Measurements from ENCODE around the gene NMRK1.

NMRK1 gene

GRCh38 chr9:75087824-75088645 lies at the start of gene NMRK1, which contains the start of gene OSTF1:
Gene NMRK1, minus strand, starts transcription at chr9:75088155. Its CDS starts 5,040 bp downstream, at chr9:75083115.
Gene OSTF1, plus strand, starts transcription at chr9:75088514. Its CDS starts 179 bp downstream, at chr9:75088693.
- peak within 1 kb of the TSS; percentile 97 for H3K4me3 ChIP-seq (ENCODE audit: low read depth, low read length)
- DNase-seq (ENCODE audit: low read depth): peak; percentile 98
- TF ChIP-seq CTCF (conservative IDR thresholded peaks at IDR 0.05; ENCODE audit: low read depth, low read length): no peak

DNA sequence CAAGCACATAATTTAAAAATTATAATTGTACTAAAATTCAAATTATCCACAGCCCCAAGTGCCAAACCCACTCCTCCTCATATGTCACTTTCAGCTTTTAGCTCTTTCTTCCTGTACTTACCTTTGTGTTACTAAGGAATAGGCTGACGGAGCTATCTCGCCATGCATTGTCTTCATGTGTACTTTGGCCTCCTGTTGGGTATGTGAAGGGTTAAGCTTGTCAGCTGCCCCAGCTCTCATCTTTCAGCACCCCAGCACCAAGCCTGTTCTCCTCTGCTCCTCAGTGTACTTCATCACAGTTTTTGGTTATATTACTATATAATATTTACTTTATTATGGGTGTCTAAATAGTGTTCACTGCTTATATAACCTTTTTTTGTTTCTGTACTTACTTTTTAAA lies 46.5 kb upstream of the NMRK1 start:
- DNase-seq (ENCODE audit: low read depth): no peak
- TF ChIP-seq CTCF (conservative IDR thresholded peaks at IDR 0.05; ENCODE audit: low read depth, low read length): no peak

DNA sequence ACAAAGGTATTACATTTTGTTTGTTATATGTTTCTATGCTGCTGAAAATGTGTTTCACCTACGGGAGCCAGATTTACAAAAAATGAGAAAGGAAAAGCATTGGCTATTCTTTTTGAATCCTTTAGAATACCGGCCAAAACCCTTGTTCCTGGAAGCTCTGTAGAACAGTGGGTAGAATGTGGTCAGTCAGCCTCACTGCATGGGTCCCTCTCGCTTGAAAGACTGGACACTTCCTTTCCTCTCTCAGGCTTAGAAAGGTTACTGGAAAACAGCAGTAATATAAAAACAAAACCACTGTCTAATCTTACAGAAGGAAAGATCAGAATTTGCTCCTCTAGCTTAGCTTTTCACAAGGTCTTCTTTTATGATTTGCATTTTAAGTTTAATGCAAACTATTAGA lies 45.4 kb upstream of the NMRK1 start:
- no peak overlapping the region for H3K4me3 ChIP-seq (ENCODE audit: low read depth, low read length)
- TF ChIP-seq CTCF (conservative IDR thresholded peaks at IDR 0.05; ENCODE audit: low read depth, low read length): no peak
- DNase-seq (ENCODE audit: low read depth): peak; percentile 63

More for the DNA sequence above, 46.5 kb upstream of the NMRK1 start:
- H3K4me3 ChIP-seq (ENCODE audit: low read depth, low read length): no peak overlapping the region

DNA sequence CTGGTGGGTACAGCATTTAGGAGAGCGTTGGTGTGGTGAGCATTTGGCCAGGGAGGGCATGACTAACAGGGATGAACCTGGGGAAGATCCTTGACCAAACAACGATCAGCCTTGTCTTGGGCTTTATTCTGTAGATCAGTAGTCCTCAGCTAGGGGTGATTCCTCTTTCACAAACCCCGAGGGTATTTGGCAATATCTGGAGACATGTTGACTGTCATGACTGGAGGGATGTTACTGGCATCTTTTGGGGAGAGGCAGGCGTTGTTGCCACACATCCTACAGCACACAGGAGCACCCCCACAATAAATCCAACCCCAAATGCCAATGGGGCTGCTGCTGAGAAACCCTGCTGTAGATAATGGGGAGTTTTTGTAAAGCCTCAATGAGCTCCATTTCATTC lies 44.3 kb upstream of the NMRK1 start:
- no peak for TF ChIP-seq CTCF (conservative IDR thresholded peaks at IDR 0.05; ENCODE audit: low read depth, low read length)
- DNase-seq (ENCODE audit: low read depth): no peak
- no peak overlapping the region for H3K4me3 ChIP-seq (ENCODE audit: low read depth, low read length)

GRCh38 chr9:75131700-75132099 lies 43.7 kb upstream of the NMRK1 start:
- no peak for DNase-seq (ENCODE audit: low read depth)
- TF ChIP-seq CTCF (conservative IDR thresholded peaks at IDR 0.05; ENCODE audit: low read depth, low read length): no peak
- H3K4me3 ChIP-seq (ENCODE audit: low read depth, low read length): no peak overlapping the region

DNA sequence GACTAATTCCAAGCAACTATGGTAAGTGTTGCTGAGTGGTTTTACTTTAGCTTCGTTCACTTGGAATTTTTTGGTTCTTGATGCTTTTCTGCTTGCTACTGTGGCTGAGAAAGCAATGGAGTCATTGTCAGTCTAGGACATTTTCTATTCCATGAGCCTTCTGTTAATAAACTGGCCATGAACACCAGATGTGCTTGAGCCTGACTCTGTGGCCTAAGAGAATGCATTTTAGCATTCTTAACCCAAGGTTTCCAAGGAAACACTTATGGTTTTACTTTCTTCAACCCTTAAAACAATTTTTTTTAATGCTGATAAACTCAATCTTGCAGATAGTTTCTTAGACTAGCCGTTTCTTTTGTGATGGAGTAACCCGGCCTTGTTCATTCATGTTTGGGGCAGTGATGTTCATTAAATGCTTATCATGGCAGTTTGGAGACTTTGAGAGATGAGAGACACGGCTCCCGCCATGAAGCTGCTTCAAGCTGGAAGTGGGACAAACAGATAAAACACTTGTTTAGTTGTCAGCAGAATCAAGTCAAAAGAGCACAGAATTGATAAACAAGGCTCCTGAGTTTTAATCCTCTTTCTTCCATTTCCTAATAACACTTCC lies 42.8 kb upstream of the NMRK1 start:
- no peak overlapping the region for H3K4me3 ChIP-seq (ENCODE audit: low read depth, low read length)
- no peak for TF ChIP-seq CTCF (conservative IDR thresholded peaks at IDR 0.05; ENCODE audit: low read depth, low read length)
- DNase-seq (ENCODE audit: low read depth): peak; percentile 31

Data from choroid plexus epithelial cell (primary cell).